ENCODE measurements around the gene GLIS1.

GLIS1 gene

DNA sequence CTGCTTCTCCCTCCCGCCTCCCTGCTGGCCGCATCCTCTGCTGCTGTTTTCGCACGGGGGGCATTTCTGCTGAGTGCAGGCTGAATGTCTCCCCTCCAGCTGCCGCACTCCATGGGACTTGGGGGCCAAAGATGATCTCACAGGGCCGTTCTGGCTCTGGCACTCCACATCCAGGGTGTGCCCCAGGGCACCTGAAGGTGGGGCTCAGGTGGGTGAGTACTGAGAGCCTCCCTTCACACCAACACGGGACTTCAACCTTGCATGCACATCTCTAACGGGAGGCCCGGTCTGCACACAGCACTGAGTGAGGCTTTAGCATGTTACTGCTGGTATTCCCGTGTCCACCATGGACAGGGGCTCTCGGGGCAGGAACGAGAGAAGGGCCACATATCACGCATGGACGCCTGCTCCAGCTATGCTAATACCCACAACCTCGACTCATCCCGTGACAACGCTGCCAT, 190.9 kb downstream of the GLIS1 start:
- in situ Hi-C loops (cut with MboI; ENCODE audit: low pct_unique_long_range_greater_than_20kb, low sequenced_read_pairs, unreplicated experiment) = no loop called here
- DNase-seq (ENCODE audit: low spot score) = no peak
- TF ChIP-seq, protein P1, sequence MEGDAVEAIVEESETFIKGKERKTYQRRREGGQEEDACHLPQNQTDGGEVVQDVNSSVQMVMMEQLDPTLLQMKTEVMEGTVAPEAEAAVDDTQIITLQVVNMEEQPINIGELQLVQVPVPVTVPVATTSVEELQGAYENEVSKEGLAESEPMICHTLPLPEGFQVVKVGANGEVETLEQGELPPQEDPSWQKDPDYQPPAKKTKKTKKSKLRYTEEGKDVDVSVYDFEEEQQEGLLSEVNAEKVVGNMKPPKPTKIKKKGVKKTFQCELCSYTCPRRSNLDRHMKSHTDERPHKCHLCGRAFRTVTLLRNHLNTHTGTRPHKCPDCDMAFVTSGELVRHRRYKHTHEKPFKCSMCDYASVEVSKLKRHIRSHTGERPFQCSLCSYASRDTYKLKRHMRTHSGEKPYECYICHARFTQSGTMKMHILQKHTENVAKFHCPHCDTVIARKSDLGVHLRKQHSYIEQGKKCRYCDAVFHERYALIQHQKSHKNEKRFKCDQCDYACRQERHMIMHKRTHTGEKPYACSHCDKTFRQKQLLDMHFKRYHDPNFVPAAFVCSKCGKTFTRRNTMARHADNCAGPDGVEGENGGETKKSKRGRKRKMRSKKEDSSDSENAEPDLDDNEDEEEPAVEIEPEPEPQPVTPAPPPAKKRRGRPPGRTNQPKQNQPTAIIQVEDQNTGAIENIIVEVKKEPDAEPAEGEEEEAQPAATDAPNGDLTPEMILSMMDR (IDR thresholded peaks at IDR 0.05; ENCODE audit: extremely low read depth, insufficient read depth, missing control alignments) = no peak

DNA sequence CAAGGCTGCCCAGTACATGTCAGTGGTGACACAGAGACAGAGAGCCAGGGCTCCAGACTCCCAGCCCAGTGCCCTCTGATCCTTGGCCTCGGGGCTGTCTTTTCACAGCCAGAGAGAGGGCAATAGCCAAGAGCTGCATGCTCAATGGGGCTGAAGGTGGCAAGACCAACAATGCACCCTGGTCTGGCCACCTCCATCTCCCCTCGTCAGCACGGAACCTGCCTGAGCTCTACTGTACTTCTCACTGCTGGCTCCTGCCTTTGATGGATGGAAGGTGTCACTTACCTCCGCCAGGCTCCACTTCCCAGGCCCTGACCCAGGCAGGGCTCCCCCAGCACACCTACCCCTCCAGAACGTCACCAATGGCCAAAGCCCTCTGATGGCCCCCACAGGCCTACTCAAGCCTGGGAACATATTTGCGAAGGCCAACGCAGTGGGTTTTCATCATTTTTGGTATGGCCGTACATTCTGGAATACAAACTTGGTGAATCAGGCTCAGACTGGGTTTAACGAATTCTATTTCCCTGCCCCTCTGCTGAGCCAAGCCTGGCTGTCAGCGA, 191.7 kb downstream of the GLIS1 start:
- in situ Hi-C loops (cut with MboI; ENCODE audit: low pct_unique_long_range_greater_than_20kb, low sequenced_read_pairs, unreplicated experiment) = no loop called here

DNA sequence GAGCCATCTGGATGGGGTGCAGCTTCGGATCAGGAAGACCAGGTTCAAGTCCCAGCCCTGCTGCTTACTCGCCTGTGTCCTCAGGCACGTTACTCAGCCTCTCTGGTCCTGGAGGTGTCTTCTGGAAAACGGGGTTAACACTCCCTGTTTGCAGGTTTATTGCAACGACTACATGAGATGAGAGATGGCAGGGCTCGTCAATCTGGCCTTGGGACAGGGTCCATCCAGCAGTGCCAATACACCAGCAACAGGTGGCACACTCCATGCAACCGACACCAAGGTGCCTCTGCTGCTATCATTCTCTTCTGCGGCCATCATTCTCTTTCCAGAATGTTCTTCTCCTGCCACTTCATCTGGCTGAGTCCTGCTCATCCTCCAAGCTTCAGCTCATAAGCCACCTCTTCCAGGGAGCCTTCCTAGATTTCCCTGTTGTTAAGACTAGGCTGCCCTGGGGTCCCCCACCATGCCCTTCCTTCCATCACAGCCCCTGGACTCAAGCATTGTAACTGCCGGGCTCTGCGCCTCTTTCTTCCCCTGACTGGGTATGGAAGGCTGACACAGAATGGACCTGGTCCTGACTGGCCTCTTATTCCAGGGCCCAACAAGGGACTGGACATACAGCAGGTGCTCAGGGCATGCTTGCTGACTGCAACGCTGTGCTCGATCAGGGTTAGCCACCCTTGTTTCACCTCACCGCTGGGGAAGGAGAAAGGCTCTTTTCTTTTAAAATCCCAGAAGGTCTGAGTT, 192.4 kb downstream of the GLIS1 start:
- in situ Hi-C loops (cut with MboI; ENCODE audit: low pct_unique_long_range_greater_than_20kb, low sequenced_read_pairs, unreplicated experiment) = no loop called here
- TF ChIP-seq, protein P1 (IDR thresholded peaks at IDR 0.05; ENCODE audit: extremely low read depth, insufficient read depth, missing control alignments) = no peak
- no peak for DNase-seq (ENCODE audit: low spot score)

More for the DNA sequence above, 191.7 kb downstream of the GLIS1 start:
- TF ChIP-seq, protein P1 (IDR thresholded peaks at IDR 0.05; ENCODE audit: extremely low read depth, insufficient read depth, missing control alignments) = no peak
- DNase-seq (ENCODE audit: low spot score) = no peak

DNA sequence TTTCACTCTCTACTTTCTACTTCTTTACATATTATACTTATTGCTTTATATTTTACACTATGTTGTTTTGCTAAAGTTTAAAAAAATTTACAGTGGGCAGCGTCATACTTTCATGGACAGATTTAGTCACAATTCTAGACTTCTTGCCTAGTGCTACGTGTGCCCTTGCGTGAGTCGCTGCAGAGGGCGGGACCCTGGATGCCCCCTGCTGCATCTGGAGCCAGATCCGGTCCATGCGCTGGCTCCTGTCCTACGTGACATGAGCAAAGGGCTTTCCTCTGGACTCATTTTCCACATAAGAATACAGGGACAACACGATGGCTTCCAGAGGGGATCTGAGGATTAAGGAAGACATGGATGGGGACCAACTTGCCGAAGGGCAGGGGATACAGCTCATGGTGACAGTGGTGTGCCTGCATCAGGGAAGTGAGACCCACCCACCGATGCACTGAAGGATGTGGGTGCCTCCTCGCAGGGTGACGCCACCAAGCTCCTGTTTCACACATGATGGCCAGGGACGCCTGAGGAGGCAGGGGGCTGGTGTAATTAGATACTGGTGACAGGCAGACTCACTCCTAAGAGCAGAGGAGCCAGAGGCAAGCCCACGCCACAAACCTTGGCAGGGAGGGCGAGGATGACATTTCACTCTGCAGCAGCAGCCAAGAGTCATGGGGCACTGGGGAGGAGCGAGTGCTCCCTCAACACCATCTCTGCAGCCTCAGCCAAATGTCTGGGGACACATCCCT, 193.1 kb downstream of the GLIS1 start:
- TF ChIP-seq, protein P1 (IDR thresholded peaks at IDR 0.05; ENCODE audit: extremely low read depth, insufficient read depth, missing control alignments) = no peak
- in situ Hi-C loops (cut with MboI; ENCODE audit: low pct_unique_long_range_greater_than_20kb, low sequenced_read_pairs, unreplicated experiment) = no loop called here
- no peak for DNase-seq (ENCODE audit: low spot score)

DNA sequence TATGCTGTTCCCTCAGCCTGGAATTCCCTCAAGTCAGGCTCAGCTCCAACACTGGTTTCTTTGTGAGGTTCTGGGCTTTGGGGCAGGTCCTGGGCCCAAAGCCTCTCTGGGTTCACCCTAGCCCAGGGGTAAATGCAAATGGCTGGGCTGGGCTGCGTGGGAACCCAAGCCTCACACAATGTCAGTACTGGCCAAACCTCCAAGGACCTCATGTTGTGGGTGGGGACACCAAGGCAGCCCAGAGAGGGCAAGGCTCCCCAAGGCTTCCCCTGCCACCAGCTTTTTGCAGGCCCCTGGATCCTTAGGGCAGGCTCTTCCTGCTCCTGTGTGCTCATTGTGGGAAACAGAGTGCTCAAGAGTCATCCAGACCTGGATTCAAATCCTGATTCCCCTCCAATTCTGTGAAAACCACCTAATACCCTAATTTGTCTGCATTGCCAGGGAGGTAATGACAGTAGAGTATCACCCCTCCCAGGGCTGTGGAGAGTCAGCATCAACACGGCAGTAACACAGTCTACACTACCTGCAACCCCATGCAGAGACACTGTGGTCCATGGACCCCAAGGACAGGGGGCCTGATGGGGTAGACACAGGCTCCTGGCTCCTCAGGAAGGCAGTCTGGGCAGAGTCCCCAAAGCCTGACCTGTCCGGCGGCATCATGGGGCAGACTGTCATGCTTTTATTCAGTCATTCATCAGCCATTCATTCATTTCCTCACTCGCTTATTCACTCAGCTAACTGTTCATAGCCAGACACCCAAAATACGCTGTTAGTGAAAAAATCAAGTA, 194.0 kb downstream of the GLIS1 start:
- TF ChIP-seq, protein P1 (IDR thresholded peaks at IDR 0.05; ENCODE audit: extremely low read depth, insufficient read depth, missing control alignments) = no peak
- in situ Hi-C loops (cut with MboI; ENCODE audit: low pct_unique_long_range_greater_than_20kb, low sequenced_read_pairs, unreplicated experiment) = no loop called here
- no peak for DNase-seq (ENCODE audit: low spot score)

Measured in GM13977 (cell line).